H9 (cell line): ENCODE data around the gene SLC48A1. TPM values are rescaled to one million over a fixed set of nuclear protein-coding genes. Genes with fewer than 3 reads are reported as not detected.

Source experiments
- DNase-seq: peaks from one replicate; pipeline ENCODE4 v3.0.0-alpha.2; 2017
- H2AFZ ChIP-seq: one replicate; pipeline ENCODE4 v1.6.1; 2013; ENCODE audit warnings: mild to moderate bottlenecking, low read length, control low read depth, moderate library complexity
- H2AK5ac ChIP-seq: 2 replicates; pipeline ENCODE4 v1.6.1; 2013; ENCODE audit warnings: low read length, control low read depth, mixed read lengths; ENCODE audit not compliant: insufficient read length
- H2BK120ac ChIP-seq: one replicate; pipeline ENCODE4 v1.6.1; 2013; ENCODE audit warnings: low read depth, mild to moderate bottlenecking, low read length, control low read depth, inconsistent platforms; ENCODE audit not compliant: poor library complexity, severe bottlenecking
- H2BK12ac ChIP-seq: 2 replicates; pipeline ENCODE4 v1.6.1; 2013; ENCODE audit warnings: low read length, control low read depth, mixed read lengths, low read depth; ENCODE audit not compliant: insufficient read length
- H2BK15ac ChIP-seq: 2 replicates; pipeline ENCODE4 v1.6.1; 2013; ENCODE audit warnings: low read depth, low read length, control low read depth
- H2BK20ac ChIP-seq: one replicate; pipeline ENCODE4 v1.6.1; 2013; ENCODE audit warnings: low read depth, mild to moderate bottlenecking, low read length, control low read depth, inconsistent platforms; ENCODE audit not compliant: poor library complexity, severe bottlenecking
- H2BK5ac ChIP-seq: 2 replicates; pipeline ENCODE4 v1.6.1; 2013; ENCODE audit warnings: low read length, control low read depth, mixed read lengths; ENCODE audit not compliant: insufficient read length
- H3K14ac ChIP-seq: 2 replicates; pipeline ENCODE4 v1.6.1; 2013; ENCODE audit warnings: low read length, control low read depth; ENCODE audit not compliant: insufficient read depth
- H3K18ac ChIP-seq: 2 replicates; pipeline ENCODE4 v1.6.1; 2013; ENCODE audit warnings: low read depth, mild to moderate bottlenecking, mixed read lengths, low read length, control low read depth; ENCODE audit not compliant: insufficient read length
- H3K23ac ChIP-seq: 2 replicates; pipeline ENCODE4 v1.6.1; 2013; ENCODE audit warnings: low read length, control low read depth, mixed read lengths, low read depth; ENCODE audit not compliant: insufficient read length
- H3K23me2 ChIP-seq: 2 replicates; pipeline ENCODE4 v1.6.1; 2013; ENCODE audit warnings: low read depth, mild to moderate bottlenecking, mixed read lengths, low read length, control low read depth; ENCODE audit not compliant: insufficient read length, poor library complexity, severe bottlenecking
- H3K27ac ChIP-seq: 2 replicates; pipeline ENCODE4 v1.5.1; 2013; ENCODE audit warnings: low read length, control low read depth, mixed read lengths, low read depth; ENCODE audit not compliant: insufficient read length
- H3K27me3 ChIP-seq: 2 replicates; pipeline ENCODE4 v1.6.1; 2013; ENCODE audit warnings: low read length, control low read depth, inconsistent platforms; ENCODE audit not compliant: insufficient read depth
- H3K4ac ChIP-seq: 2 replicates; pipeline ENCODE4 v1.6.1; 2013; ENCODE audit warnings: low read depth, mild to moderate bottlenecking, control low read depth, inconsistent platforms, low read length, moderate library complexity
- H3K4me1 ChIP-seq: 2 replicates; pipeline ENCODE4 v1.6.1; 2013; ENCODE audit warnings: low read length, control low read depth, inconsistent platforms; ENCODE audit not compliant: insufficient read depth
- H3K4me2 ChIP-seq: 2 replicates; pipeline ENCODE4 v1.6.1; 2013; ENCODE audit warnings: low read length, control low read depth, mixed read lengths; ENCODE audit not compliant: insufficient read length, insufficient read depth
- H3K56ac ChIP-seq: 2 replicates; pipeline ENCODE4 v1.6.1; 2013; ENCODE audit warnings: low read depth, mild to moderate bottlenecking, mixed read lengths, low read length, control low read depth; ENCODE audit not compliant: insufficient read length
- H3K79me1 ChIP-seq: 2 replicates; pipeline ENCODE4 v1.6.1; 2013; ENCODE audit warnings: low read depth, mild to moderate bottlenecking, moderate library complexity, low read length, control low read depth, inconsistent platforms; ENCODE audit not compliant: insufficient read depth, poor library complexity, severe bottlenecking
- H3K79me2 ChIP-seq: 2 replicates; pipeline ENCODE4 v1.6.1; 2013; ENCODE audit warnings: low read length, control low read depth, inconsistent platforms; ENCODE audit not compliant: insufficient read depth
- H3K9ac ChIP-seq: 2 replicates; pipeline ENCODE4 v1.6.1; 2013; ENCODE audit warnings: low read length, control low read depth, mixed read lengths; ENCODE audit not compliant: insufficient read length; ENCODE audit errors: extremely low read depth
- H3K9me3 ChIP-seq: one replicate; pipeline ENCODE4 v1.6.1; 2013; ENCODE audit warnings: low read depth, low read length, inconsistent platforms; ENCODE audit not compliant: control insufficient read depth
- H3T11ph ChIP-seq: one replicate; pipeline ENCODE4 v1.6.1; 2013; ENCODE audit warnings: mild to moderate bottlenecking, low read length, control low read depth, inconsistent platforms
- H4K20me1 ChIP-seq: one replicate; pipeline ENCODE4 v1.6.1; 2013; ENCODE audit not compliant: control insufficient read depth, insufficient read length, insufficient read depth
- H4K5ac ChIP-seq: 2 replicates; pipeline ENCODE4 v1.6.1; 2013; ENCODE audit warnings: low read depth, mild to moderate bottlenecking, mixed read lengths, low read length, control low read depth; ENCODE audit not compliant: insufficient read length
- H4K8ac ChIP-seq: replicated peaks from 2 replicates; pipeline ENCODE4 v1.6.1; 2013; ENCODE audit warnings: low read length, control low read depth, mixed read lengths, low read depth; ENCODE audit not compliant: insufficient read length
- H4K91ac ChIP-seq: 2 replicates; pipeline ENCODE4 v1.6.1; 2013; ENCODE audit warnings: low read depth, mild to moderate bottlenecking, moderate library complexity, mixed read lengths, low read length, control low read depth; ENCODE audit not compliant: insufficient read length
- H3K27ac Mint-ChIP-seq, 3 experiments: 2 replicates in 2 of 3; 3 replicates in 1 of 3; pipeline ENCODE4 v1.8.0; 2020 to 2021; ENCODE audit warnings: mixed read lengths in 3 of 3, mild to moderate bottlenecking in 1 of 3, moderate library complexity in 1 of 3
- H3K27me3 Mint-ChIP-seq: 2 replicates; pipeline ENCODE4 v1.8.0; 2021; ENCODE audit warnings: low read depth, mild to moderate bottlenecking, moderate library complexity, mixed read lengths
- H3K36me3 Mint-ChIP-seq, 3 experiments: 2 replicates in 2 of 3; 3 replicates in 1 of 3; pipeline ENCODE4 v1.8.0; 2020 to 2021; ENCODE audit warnings: low read depth in 3 of 3, mixed read lengths in 3 of 3; ENCODE audit not compliant: insufficient read depth in 1 of 3
- H3K4me1 Mint-ChIP-seq, 2 experiments: 2 replicates each; pipeline ENCODE4 v1.8.0; 2020; ENCODE audit warnings: mixed read lengths in 2 of 2
- H3K4me3 Mint-ChIP-seq, 2 experiments: 2 replicates in 1 of 2; 3 replicates in 1 of 2; pipeline ENCODE4 v1.8.0; 2020 to 2021; ENCODE audit warnings: mild to moderate bottlenecking in 2 of 2, mixed read lengths in 2 of 2, moderate library complexity in 1 of 2
- H3K9me3 Mint-ChIP-seq, 2 experiments: 2 replicates in 1 of 2; 3 replicates in 1 of 2; pipeline ENCODE4 v1.8.0; 2020; ENCODE audit warnings: mild to moderate bottlenecking in 2 of 2, mixed read lengths in 2 of 2, moderate library complexity in 1 of 2
- WGBS: extraction: QIAGEN DNeasy Blood & Tissue Kit; methylation state at CpG from one replicate; pipeline ENCODE4 v1.1.7; 2013; ENCODE audit warnings: missing lambda C conversion rate, low lambda C conversion rate, mixed read lengths; ENCODE audit not compliant: insufficient read length; ENCODE audit errors: extremely low coverage; 5-methylcytosine and 5-hydroxymethylcytosine counted together
- total RNA-seq: library from RNA; stranded (reverse); gene quantifications from 2 replicates; pipeline ENCODE4 v1.2.1, GENCODE V29; 2021
- TF ChIP-seq, protein P1 (sequence below): fragments of 200-600 bp; sonication (generic); conservative IDR thresholded peaks from 3 replicates; pipeline ENCODE4 v1.8.0; 2021; ENCODE audit warnings: antibody characterized with exemption, mild to moderate bottlenecking

SLC48A1 gene
- total RNA-seq, 1 experiment from 2014 or later: 10.6 TPM

DNA sequence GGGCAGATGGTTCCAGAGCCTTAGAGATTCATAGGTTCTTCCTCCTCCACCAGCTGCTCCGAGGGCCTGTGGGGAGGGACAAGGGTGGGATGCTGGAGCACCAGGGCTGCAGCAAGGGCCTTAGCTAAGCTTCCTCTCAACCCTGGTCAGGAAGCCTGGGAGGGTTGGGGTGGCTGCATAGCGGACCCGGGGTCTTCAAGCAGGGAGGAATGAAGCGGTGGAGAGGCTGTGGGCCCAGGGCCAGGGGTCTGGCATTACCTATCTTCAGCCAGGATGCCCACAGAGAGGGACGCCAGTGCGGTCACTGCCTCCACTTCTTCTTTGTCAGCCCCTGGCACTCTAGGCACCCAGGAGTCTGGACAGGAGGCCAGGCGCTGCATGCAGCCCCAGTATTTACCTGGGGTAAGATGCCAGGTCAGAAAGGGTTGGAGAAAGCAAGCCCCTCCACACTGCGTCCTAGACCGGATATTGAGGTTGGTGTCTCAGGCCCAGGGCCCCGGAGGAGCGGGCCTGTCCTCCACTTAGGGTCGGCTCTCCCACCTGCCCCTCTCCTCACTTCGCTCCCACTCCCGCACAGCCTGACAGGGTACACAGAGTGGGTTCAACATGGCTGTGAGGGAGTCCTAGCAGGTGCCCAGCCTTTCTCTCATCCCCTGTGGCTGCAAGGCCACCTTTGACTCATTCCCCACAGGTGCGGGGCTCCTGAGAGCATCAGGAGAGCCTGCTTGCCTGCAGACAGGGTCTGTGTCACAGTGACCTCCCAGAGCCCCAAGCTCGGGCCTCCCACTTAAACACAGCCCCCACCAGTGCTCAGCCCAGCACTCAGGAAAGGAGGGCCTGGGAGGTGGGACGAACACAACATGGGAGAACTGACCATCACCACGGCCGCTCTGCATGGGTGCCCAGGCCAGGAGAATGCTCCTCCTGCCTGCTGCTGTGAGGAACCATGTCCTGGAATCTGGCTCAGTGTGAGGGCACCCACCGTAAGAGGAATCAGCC, 11.1 kb downstream of the SLC48A1 start:
- H2AK5ac ChIP-seq: no peak overlapping the region
- no peak overlapping the region for H2AFZ ChIP-seq
- H4K91ac ChIP-seq: no peak overlapping the region
- H2BK12ac ChIP-seq: no peak overlapping the region
- WGBS: no CpG with 5 or more reads among the region's 20 CpGs
- H3K4me1 ChIP-seq: no peaks in the 10 kb centered on the region
- no peak overlapping the region for H2BK15ac ChIP-seq
- H3K79me1 ChIP-seq: no peaks in the 10 kb centered on the region
- no peaks in the 10 kb centered on the region for H3K27me3 ChIP-seq
- Mint-ChIP-seq H3K4me3 (no peak overlapping the region), H3K27ac (no peak overlapping the region), H3K4me1 (peaks cover 1 to 7% of the 10 kb centered on the region in 2 experiments), H3K9me3 (no peaks in the 10 kb centered on the region), H3K36me3 (peaks cover 30 to 62% (median 52%) of the 10 kb centered on the region in 3 experiments; a peak in 6 of 7 replicates), H3K27me3 (peaks cover 9% of the 10 kb centered on the region)
- H2BK5ac ChIP-seq: no peak overlapping the region
- no peak overlapping the region for H3K23ac ChIP-seq
- H3K14ac ChIP-seq: no peak overlapping the region
- no peak overlapping the region for H3K18ac ChIP-seq
- no peak overlapping the region for H4K8ac ChIP-seq
- H3K56ac ChIP-seq: no peak overlapping the region
- no peak overlapping the region for H3K9ac ChIP-seq
- no peak overlapping the region for H3K4ac ChIP-seq
- H4K5ac ChIP-seq: no peak overlapping the region
- H3K27ac ChIP-seq: no peak overlapping the region
- no peaks in the 10 kb centered on the region for H3K79me2 ChIP-seq
- no peak overlapping the region for H2BK120ac ChIP-seq
- no peaks in the 10 kb centered on the region for H4K20me1 ChIP-seq
- no peak overlapping the region for H3K4me2 ChIP-seq
- H3K23me2 ChIP-seq: no peaks in the 10 kb centered on the region
- H2BK20ac ChIP-seq: no peak overlapping the region
- H3K9me3 ChIP-seq: no peaks in the 10 kb centered on the region
- DNase-seq: no peak
- TF ChIP-seq, protein P1, sequence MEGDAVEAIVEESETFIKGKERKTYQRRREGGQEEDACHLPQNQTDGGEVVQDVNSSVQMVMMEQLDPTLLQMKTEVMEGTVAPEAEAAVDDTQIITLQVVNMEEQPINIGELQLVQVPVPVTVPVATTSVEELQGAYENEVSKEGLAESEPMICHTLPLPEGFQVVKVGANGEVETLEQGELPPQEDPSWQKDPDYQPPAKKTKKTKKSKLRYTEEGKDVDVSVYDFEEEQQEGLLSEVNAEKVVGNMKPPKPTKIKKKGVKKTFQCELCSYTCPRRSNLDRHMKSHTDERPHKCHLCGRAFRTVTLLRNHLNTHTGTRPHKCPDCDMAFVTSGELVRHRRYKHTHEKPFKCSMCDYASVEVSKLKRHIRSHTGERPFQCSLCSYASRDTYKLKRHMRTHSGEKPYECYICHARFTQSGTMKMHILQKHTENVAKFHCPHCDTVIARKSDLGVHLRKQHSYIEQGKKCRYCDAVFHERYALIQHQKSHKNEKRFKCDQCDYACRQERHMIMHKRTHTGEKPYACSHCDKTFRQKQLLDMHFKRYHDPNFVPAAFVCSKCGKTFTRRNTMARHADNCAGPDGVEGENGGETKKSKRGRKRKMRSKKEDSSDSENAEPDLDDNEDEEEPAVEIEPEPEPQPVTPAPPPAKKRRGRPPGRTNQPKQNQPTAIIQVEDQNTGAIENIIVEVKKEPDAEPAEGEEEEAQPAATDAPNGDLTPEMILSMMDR: no peak
- H3T11ph ChIP-seq: no peak overlapping the region
